ENCODE measurements around the gene PROSER2.

PROSER2 gene

DNA sequence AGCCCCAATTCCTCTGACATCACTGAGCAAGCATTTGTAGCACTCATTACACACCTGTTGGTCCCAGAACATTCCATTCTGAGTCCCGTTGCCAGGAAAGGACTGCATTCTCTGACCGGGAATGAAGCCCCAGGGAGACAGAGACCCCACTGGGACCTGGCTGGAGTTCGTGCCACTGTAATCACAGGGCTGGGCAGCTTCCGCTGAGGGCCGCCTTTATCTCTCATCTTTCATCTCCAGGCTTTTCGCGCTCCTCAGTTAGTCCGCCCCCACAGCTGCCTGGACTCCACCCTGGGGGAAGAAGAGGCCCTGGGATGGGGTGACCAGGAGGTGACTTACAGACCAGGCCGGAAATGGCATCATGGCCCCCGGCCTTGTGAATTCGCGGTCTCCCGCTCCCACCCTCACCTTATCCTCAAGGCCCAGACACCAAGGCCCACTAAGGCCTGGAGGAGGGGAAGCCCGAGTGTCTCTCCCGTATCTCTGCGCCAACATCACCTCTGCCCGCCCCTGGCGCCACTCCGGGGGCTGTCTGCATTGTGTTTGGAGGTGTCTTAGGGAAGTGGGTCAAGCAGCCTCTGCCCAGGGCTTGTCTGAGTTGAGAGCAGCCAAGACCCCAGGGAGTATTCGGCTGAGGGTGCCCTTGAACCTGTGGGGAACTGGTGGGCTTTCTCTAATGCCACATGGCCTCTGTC lies 75.4 kb downstream of the PROSER2 start:
- H3K79me2 ChIP-seq (ENCODE audit: control insufficient read depth, insufficient read depth, low read length, poor library complexity): no peaks in the 10 kb centered on the region
- H3K23ac ChIP-seq (ENCODE audit: low read length): no peak overlapping the region
- H3K4me1 ChIP-seq (ENCODE audit: control insufficient read depth in 1 of 2, insufficient read depth in 2 of 2, low read length in 2 of 2): peaks cover 15 to 29% of the 10 kb centered on the region in 2 experiments
- H3K4ac ChIP-seq (ENCODE audit: low read depth, low read length): no peak overlapping the region
- peak overlapping the region; percentile 16 for H4K8ac ChIP-seq (ENCODE audit: low read depth, low read length)
- peaks cover 19% of the 10 kb centered on the region for H3K79me1 ChIP-seq (ENCODE audit: low read length)
- H2BK5ac ChIP-seq (ENCODE audit: low read depth, low read length, poor library complexity): peak overlapping the region; percentile 10
- peak; percentile 97 to 98 for DNase-seq
- H3K4me3 ChIP-seq (ENCODE audit: low read depth, low read length): no peak overlapping the region
- H3K27ac ChIP-seq (ENCODE audit: low read depth, low read length): peak overlapping the region; percentile 51
- WGBS (ENCODE audit: extremely low coverage, insufficient coverage, insufficient read length): no CpG with 5 or more reads among the region's 20 CpGs
- H3K14ac ChIP-seq (ENCODE audit: low read length): peak overlapping the region; percentile 10
- no peak overlapping the region for H2AK5ac ChIP-seq (ENCODE audit: low read length)
- no peak overlapping the region for H3K9ac ChIP-seq (ENCODE audit: low read length)
- no peak overlapping the region for H3K18ac ChIP-seq (ENCODE audit: low read length)
- H3K27me3 ChIP-seq (ENCODE audit: insufficient read depth, low read length): no peaks in the 10 kb centered on the region
- no peaks in the 10 kb centered on the region for H3K36me3 ChIP-seq (ENCODE audit: control insufficient read depth in 1 of 2, insufficient read depth in 2 of 2, low read length in 2 of 2)
- H2BK120ac ChIP-seq (ENCODE audit: insufficient read depth, low read length, poor library complexity): peak overlapping the region; percentile 19
- no peak overlapping the region for H3K4me2 ChIP-seq (ENCODE audit: low read length)
- no peaks in the 10 kb centered on the region for H3K9me3 ChIP-seq (ENCODE audit: insufficient read depth, low read depth, low read length)
- no peak overlapping the region for H2AFZ ChIP-seq (ENCODE audit: insufficient read depth, low read length, poor library complexity)
- H2BK12ac ChIP-seq (ENCODE audit: low read length): peak overlapping the region; percentile 10
- no peak overlapping the region for H4K12ac ChIP-seq (ENCODE audit: low read depth, low read length)
- H4K91ac ChIP-seq (ENCODE audit: low read depth, low read length): peak overlapping the region; percentile 78

DNA sequence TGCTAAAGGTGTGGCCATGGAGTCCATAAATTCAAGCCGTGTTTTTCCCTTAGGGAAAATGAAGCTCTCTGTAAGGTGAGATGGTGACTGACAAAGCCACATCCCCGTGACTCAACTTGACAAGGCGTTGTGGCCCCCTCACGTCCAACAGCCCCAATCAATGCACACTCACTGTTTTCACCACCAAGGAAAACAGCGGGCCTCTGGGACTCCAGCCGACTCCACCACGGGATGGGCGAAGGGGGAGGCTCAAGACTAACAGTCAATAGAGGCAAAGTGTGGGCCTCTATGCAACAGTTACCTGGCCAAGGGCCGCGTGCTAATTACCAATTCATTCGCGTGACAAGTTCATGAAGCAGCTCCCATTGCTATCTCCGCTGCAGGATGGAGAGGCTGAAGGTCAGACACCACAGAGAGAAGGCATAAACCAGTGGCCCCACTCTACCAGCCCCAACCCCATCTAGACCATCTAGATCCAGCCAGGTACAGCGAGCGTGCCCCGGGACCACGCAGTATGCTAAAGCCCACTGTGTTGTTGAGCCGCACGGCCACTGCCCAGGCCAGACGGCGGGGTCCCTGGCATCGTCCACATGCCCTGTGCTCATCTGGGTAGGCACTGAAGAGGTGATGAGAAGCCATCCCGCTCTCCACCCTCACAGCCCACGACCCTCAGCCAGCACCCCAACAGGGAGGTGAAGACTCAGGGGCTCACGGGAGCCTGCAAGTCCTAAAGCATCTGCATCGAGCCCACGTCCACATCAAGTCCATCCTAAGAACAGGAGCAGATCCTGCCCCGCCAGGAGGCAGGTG lies 76.1 kb downstream of the PROSER2 start:
- H2AFZ ChIP-seq (ENCODE audit: insufficient read depth, low read length, poor library complexity): no peak overlapping the region
- peak overlapping the region; percentile 10 for H2BK12ac ChIP-seq (ENCODE audit: low read length)
- peak overlapping the region; percentile 10 for H2BK5ac ChIP-seq (ENCODE audit: low read depth, low read length, poor library complexity)
- H3K4me1 ChIP-seq (ENCODE audit: control insufficient read depth in 1 of 2, insufficient read depth in 2 of 2, low read length in 2 of 2): peaks cover 15 to 29% of the 10 kb centered on the region in 2 experiments
- WGBS (ENCODE audit: extremely low coverage, insufficient coverage, insufficient read length): no CpG with 5 or more reads among the region's 28 CpGs
- no peak overlapping the region for H3K9ac ChIP-seq (ENCODE audit: low read length)
- H3K4me2 ChIP-seq (ENCODE audit: low read length): no peak overlapping the region
- no peaks in the 10 kb centered on the region for H3K9me3 ChIP-seq (ENCODE audit: insufficient read depth, low read depth, low read length)
- no peak overlapping the region for H3K23ac ChIP-seq (ENCODE audit: low read length)
- no peak overlapping the region for H3K4me3 ChIP-seq (ENCODE audit: low read depth, low read length)
- peak overlapping the region; percentile 5 for H3K4ac ChIP-seq (ENCODE audit: low read depth, low read length)
- peak overlapping the region; percentile 19 for H2BK120ac ChIP-seq (ENCODE audit: insufficient read depth, low read length, poor library complexity)
- H3K79me1 ChIP-seq (ENCODE audit: low read length): peaks cover 18% of the 10 kb centered on the region
- peak overlapping the region; percentile 51 for H3K27ac ChIP-seq (ENCODE audit: low read depth, low read length)
- H3K79me2 ChIP-seq (ENCODE audit: control insufficient read depth, insufficient read depth, low read length, poor library complexity): no peaks in the 10 kb centered on the region
- no peaks in the 10 kb centered on the region for H3K36me3 ChIP-seq (ENCODE audit: control insufficient read depth in 1 of 2, insufficient read depth in 2 of 2, low read length in 2 of 2)
- H4K8ac ChIP-seq (ENCODE audit: low read depth, low read length): peak overlapping the region; percentile 16
- peak overlapping the region; percentile 63 for H3K14ac ChIP-seq (ENCODE audit: low read length)
- DNase-seq: no peak
- H2AK5ac ChIP-seq (ENCODE audit: low read length): peak overlapping the region; percentile 86
- peak overlapping the region; percentile 22 for H3K18ac ChIP-seq (ENCODE audit: low read length)
- no peaks in the 10 kb centered on the region for H3K27me3 ChIP-seq (ENCODE audit: insufficient read depth, low read length)
- no peak overlapping the region for H4K12ac ChIP-seq (ENCODE audit: low read depth, low read length)
- peak overlapping the region; percentile 78 for H4K91ac ChIP-seq (ENCODE audit: low read depth, low read length)

DNA sequence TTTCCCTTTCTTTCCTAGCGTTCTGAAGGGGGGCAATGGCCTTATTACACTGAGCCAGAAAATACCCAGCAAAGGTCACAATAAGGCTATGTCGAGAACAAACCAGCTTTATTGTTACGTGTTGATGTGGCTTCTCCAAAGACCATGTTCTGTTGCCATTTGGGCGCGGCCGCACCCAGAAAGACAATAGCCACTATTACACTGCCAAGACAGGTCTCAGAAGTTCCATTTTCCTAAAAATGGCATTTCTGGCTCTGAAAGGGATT lies 77.8 kb downstream of the PROSER2 start:
- Histone ChIP-seq H3K4ac (ENCODE audit: low read depth, low read length) (no peak overlapping the region), H3K18ac (ENCODE audit: low read length) (no peak overlapping the region), H4K8ac (ENCODE audit: low read depth, low read length) (no peak overlapping the region), H3K27me3 (ENCODE audit: insufficient read depth, low read length) (no peaks in the 10 kb centered on the region), H3K79me1 (ENCODE audit: low read length) (peaks cover 16% of the 10 kb centered on the region), H4K91ac (ENCODE audit: low read depth, low read length) (peak overlapping the region; percentile 60), H3K4me1 (ENCODE audit: control insufficient read depth in 1 of 2, insufficient read depth in 2 of 2, low read length in 2 of 2) (peaks cover 15 to 29% of the 10 kb centered on the region in 2 experiments), H3K9ac (ENCODE audit: low read length) (no peak overlapping the region), H2BK5ac (ENCODE audit: low read depth, low read length, poor library complexity) (no peak overlapping the region), H2AFZ (ENCODE audit: insufficient read depth, low read length, poor library complexity) (no peak overlapping the region), H3K23ac (ENCODE audit: low read length) (no peak overlapping the region), H3K9me3 (ENCODE audit: insufficient read depth, low read depth, low read length) (no peaks in the 10 kb centered on the region), H3K14ac (ENCODE audit: low read length) (no peak overlapping the region), H3K27ac (ENCODE audit: low read depth, low read length) (no peak overlapping the region), H3K79me2 (ENCODE audit: control insufficient read depth, insufficient read depth, low read length, poor library complexity) (no peaks in the 10 kb centered on the region), H2BK12ac (ENCODE audit: low read length) (peak overlapping the region; percentile 82), H3K36me3 (ENCODE audit: control insufficient read depth in 1 of 2, insufficient read depth in 2 of 2, low read length in 2 of 2) (no peaks in the 10 kb centered on the region), H4K12ac (ENCODE audit: low read depth, low read length) (no peak overlapping the region), H2BK120ac (ENCODE audit: insufficient read depth, low read length, poor library complexity) (no peak overlapping the region), H3K4me3 (ENCODE audit: low read depth, low read length) (no peak overlapping the region), H2AK5ac (ENCODE audit: low read length) (peak overlapping the region; percentile 54), H3K4me2 (ENCODE audit: low read length) (no peak overlapping the region)
- no CpG with 5 or more reads among the region's 6 CpGs for WGBS (ENCODE audit: extremely low coverage, insufficient coverage, insufficient read length)
- DNase-seq: no peak

DNA sequence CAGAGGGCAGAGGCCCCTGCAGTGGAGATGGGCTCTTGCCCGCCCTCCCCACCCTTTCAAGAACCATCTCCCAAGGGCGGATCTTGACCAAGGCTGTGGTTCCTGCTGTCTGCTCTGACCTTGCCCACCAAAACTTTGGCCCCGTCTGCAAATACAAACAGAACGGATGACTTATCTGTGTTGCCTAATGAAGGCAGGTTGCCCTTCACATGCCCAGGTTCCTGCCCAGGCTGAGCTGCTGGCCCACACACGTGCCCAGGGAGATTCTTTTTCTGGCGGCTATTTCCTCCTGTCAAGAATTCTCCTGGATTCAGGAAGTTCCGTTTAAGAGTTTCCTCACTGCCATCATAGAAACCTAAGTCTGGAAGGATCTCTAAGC lies 78.3 kb downstream of the PROSER2 start:
- no CpG with 5 or more reads among the region's 7 CpGs for WGBS (ENCODE audit: extremely low coverage, insufficient coverage, insufficient read length)
- no peak overlapping the region for H2BK120ac ChIP-seq (ENCODE audit: insufficient read depth, low read length, poor library complexity)
- H3K27me3 ChIP-seq (ENCODE audit: insufficient read depth, low read length): no peaks in the 10 kb centered on the region
- no peak overlapping the region for H2AK5ac ChIP-seq (ENCODE audit: low read length)
- no peaks in the 10 kb centered on the region for H3K9me3 ChIP-seq (ENCODE audit: insufficient read depth, low read depth, low read length)
- H2AFZ ChIP-seq (ENCODE audit: insufficient read depth, low read length, poor library complexity): no peak overlapping the region
- H2BK5ac ChIP-seq (ENCODE audit: low read depth, low read length, poor library complexity): no peak overlapping the region
- H4K91ac ChIP-seq (ENCODE audit: low read depth, low read length): peak overlapping the region; percentile 68
- H3K4me2 ChIP-seq (ENCODE audit: low read length): no peak overlapping the region
- DNase-seq: no peak
- H3K36me3 ChIP-seq (ENCODE audit: control insufficient read depth in 1 of 2, insufficient read depth in 2 of 2, low read length in 2 of 2): no peaks in the 10 kb centered on the region
- H3K27ac ChIP-seq (ENCODE audit: low read depth, low read length): no peak overlapping the region
- no peak overlapping the region for H3K18ac ChIP-seq (ENCODE audit: low read length)
- no peak overlapping the region for H3K4me3 ChIP-seq (ENCODE audit: low read depth, low read length)
- no peak overlapping the region for H3K4ac ChIP-seq (ENCODE audit: low read depth, low read length)
- H3K14ac ChIP-seq (ENCODE audit: low read length): no peak overlapping the region
- no peak overlapping the region for H3K23ac ChIP-seq (ENCODE audit: low read length)
- H4K8ac ChIP-seq (ENCODE audit: low read depth, low read length): no peak overlapping the region
- peaks cover 16% of the 10 kb centered on the region for H3K79me1 ChIP-seq (ENCODE audit: low read length)
- peak overlapping the region; percentile 82 for H2BK12ac ChIP-seq (ENCODE audit: low read length)
- peaks cover 15 to 29% of the 10 kb centered on the region in 2 experiments for H3K4me1 ChIP-seq (ENCODE audit: control insufficient read depth in 1 of 2, insufficient read depth in 2 of 2, low read length in 2 of 2)
- H3K9ac ChIP-seq (ENCODE audit: low read length): no peak overlapping the region
- no peak overlapping the region for H4K12ac ChIP-seq (ENCODE audit: low read depth, low read length)
- no peaks in the 10 kb centered on the region for H3K79me2 ChIP-seq (ENCODE audit: control insufficient read depth, insufficient read depth, low read length, poor library complexity)

Measured in trophoblast cell (in vitro differentiated cells and primary cell).